Measurements from ENCODE around the gene COQ2. TPM values are rescaled to one million over a fixed set of nuclear protein-coding genes. Genes with fewer than 3 reads are reported as not detected.

The COQ2 gene
- total RNA-seq, 1 experiment from 2014 or later, result 19.8 TPM

- Histone ChIP-seq H3K27ac (ENCODE audit: insufficient read length, low read depth, low read length) (no peak overlapping the region), H3T11ph (ENCODE audit: low read length) (no peak overlapping the region), H3K79me1 (ENCODE audit: insufficient read depth, low read depth, low read length, poor library complexity, severe bottlenecking) (no peaks in the 10 kb centered on the region), H2BK15ac (ENCODE audit: low read depth, low read length) (no peak overlapping the region), H4K5ac (ENCODE audit: insufficient read length, low read depth, low read length) (no peak overlapping the region), H3K27me3 (ENCODE audit: insufficient read depth, low read length) (no peaks in the 10 kb centered on the region), H3K4ac (ENCODE audit: low read depth, low read length) (no peak overlapping the region), H3K9ac (ENCODE audit: extremely low read depth, insufficient read length, low read length) (no peak overlapping the region), H3K79me2 (ENCODE audit: insufficient read depth, low read length) (no peaks in the 10 kb centered on the region), H3K23me2 (ENCODE audit: insufficient read length, low read depth, low read length, poor library complexity, severe bottlenecking) (no peaks in the 10 kb centered on the region), H4K20me1 (ENCODE audit: control insufficient read depth, insufficient read depth, insufficient read length) (no peaks in the 10 kb centered on the region), H2BK5ac (ENCODE audit: insufficient read length, low read length) (no peak overlapping the region), H2BK12ac (ENCODE audit: insufficient read length, low read depth, low read length) (no peak overlapping the region), H3K9me3 (ENCODE audit: control insufficient read depth, low read depth, low read length) (no peaks in the 10 kb centered on the region), H4K8ac (replicated peaks; ENCODE audit: insufficient read length, low read depth, low read length) (no peak overlapping the region), H2BK120ac (ENCODE audit: low read depth, low read length, poor library complexity, severe bottlenecking) (no peak overlapping the region), H2AK5ac (ENCODE audit: insufficient read length, low read length) (no peak overlapping the region), H3K4me1 (ENCODE audit: insufficient read depth, low read length) (no peaks in the 10 kb centered on the region; the same call in 1 of the 2 replicates), H3K56ac (ENCODE audit: insufficient read length, low read depth, low read length) (no peak overlapping the region), H3K4me2 (ENCODE audit: insufficient read depth, insufficient read length, low read length) (no peak overlapping the region), H3K23ac (ENCODE audit: insufficient read length, low read depth, low read length) (no peak overlapping the region), H2AFZ (ENCODE audit: low read length) (no peak overlapping the region), H3K18ac (ENCODE audit: insufficient read length, low read depth, low read length) (no peak overlapping the region), H2BK20ac (ENCODE audit: low read depth, low read length, poor library complexity, severe bottlenecking) (no peak overlapping the region), H3K14ac (ENCODE audit: insufficient read depth, low read length) (no peak overlapping the region), H4K91ac (ENCODE audit: insufficient read length, low read depth, low read length) (no peak overlapping the region)
- TF ChIP-seq CTCF (conservative IDR thresholded peaks at IDR 0.05), result no peak
- no peaks in the 10 kb centered on the region for H3K27me3 Mint-ChIP-seq (ENCODE audit: low read depth)
- no peak overlapping the region for H3K4me3 Mint-ChIP-seq
- H3K9me3 Mint-ChIP-seq, result no peaks in the 10 kb centered on the region
- H3K36me3 Mint-ChIP-seq (ENCODE audit: insufficient read depth in 1 of 3, low read depth in 3 of 3), result no peaks in the 10 kb centered on the region
- no CpG with 5 or more reads among the region's 7 CpGs for WGBS (ENCODE audit: extremely low coverage, insufficient read length, low lambda C conversion rate)
- no peak for DNase-seq
- H3K27ac Mint-ChIP-seq, result no peak overlapping the region
- peaks cover 11 to 14% of the 10 kb centered on the region in 2 experiments for H3K4me1 Mint-ChIP-seq
Observed at GRCh38 chr4:83307920-83308319, 23.3 kb upstream of the COQ2 start.

All from H9 (cell line).